Activated CD4-positive, alpha-beta T cell treated with anti-CD3 and anti-CD28 coated beads, Interleukin-2, amount 10 ng/mL, durations not matched to agents 24 days and 14 days (primary cell): ENCODE results near the gene TAS2R19. TPM values are rescaled to one million over a fixed set of nuclear protein-coding genes. Genes with fewer than 3 reads are reported as not detected.
"Not testable (repeated sequence)": the region's sequence is repeated elsewhere in the genome, so short reads cannot be mapped to it uniquely, and the experiment has no call there.

Experiments used
- DNase-seq: peaks from one replicate; pipeline ENCODE4 v3.0.0; 2022
- H3K27ac Mint-ChIP-seq: one replicate; pipeline ENCODE4 v1.8.0; 2022; ENCODE audit warnings: mild to moderate bottlenecking, mixed read lengths
- H3K27me3 Mint-ChIP-seq: one replicate; pipeline ENCODE4 v1.8.0; 2022; ENCODE audit warnings: mixed read lengths
- H3K36me3 Mint-ChIP-seq: one replicate; pipeline ENCODE4 v1.8.0; 2022; ENCODE audit warnings: low read depth, mild to moderate bottlenecking, mixed read lengths
- H3K4me1 Mint-ChIP-seq: one replicate; pipeline ENCODE4 v1.8.0; 2021; ENCODE audit warnings: mixed read lengths
- H3K4me3 Mint-ChIP-seq: one replicate; pipeline ENCODE4 v1.8.0; 2022; ENCODE audit warnings: mild to moderate bottlenecking, moderate library complexity, mixed read lengths
- H3K9me3 Mint-ChIP-seq: one replicate; pipeline ENCODE4 v1.8.0; 2021; ENCODE audit warnings: mixed read lengths
- intact Hi-C: fragments of 100-400 bp; cut with micrococcal nuclease; formaldehyde crosslinking; loops from one replicate; pipeline ENCODE4 v1.15.1; 2023
- total RNA-seq: library from RNA; stranded (reverse); gene quantifications from 2 replicates; pipeline ENCODE4 v1.2.3, GENCODE V29; 2022

The TAS2R19 gene, protein sequence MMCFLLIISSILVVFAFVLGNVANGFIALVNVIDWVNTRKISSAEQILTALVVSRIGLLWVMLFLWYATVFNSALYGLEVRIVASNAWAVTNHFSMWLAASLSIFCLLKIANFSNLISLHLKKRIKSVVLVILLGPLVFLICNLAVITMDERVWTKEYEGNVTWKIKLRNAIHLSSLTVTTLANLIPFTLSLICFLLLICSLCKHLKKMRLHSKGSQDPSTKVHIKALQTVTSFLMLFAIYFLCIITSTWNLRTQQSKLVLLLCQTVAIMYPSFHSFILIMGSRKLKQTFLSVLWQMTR
- 2.9 and 3.9 TPM in 2 replicates for total RNA-seq

DNA sequence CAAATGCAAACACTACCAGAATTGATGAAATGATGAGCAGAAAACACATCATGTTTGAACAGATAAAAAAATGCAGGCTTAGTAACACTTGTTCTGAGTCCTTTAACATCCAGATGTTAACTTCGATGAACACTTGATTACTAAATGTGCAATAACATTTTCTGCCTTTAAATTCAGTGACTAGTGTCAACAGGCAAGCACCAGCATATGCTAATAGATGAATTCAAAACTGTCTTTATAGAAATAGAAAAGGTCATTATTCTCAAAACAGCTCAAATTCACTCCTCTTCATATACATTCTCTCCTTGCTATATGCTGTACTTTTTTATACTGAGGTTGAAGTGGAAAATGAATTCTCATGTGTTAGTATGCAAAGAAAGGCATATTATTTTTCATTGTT lies at the start of gene TAS2R19:
Gene TAS2R19, minus strand, starts transcription at position 101 of the 400 bp plus-strand sequence. Its CDS starts 49 bp downstream, at position 52.
- Mint-ChIP-seq H3K9me3 (peaks cover 7% of the 10 kb centered on the region), H3K27ac (no peak within 1 kb of the TSS), H3K36me3 (peaks cover 26% of the 10 kb centered on the region), H3K4me1 (peaks cover 1% of the 10 kb centered on the region), H3K27me3 (no peaks in the 10 kb centered on the region), H3K4me3 (no peak within 1 kb of the TSS)
- DNase-seq = no peak
- intact Hi-C loops = no loop called here

DNA sequence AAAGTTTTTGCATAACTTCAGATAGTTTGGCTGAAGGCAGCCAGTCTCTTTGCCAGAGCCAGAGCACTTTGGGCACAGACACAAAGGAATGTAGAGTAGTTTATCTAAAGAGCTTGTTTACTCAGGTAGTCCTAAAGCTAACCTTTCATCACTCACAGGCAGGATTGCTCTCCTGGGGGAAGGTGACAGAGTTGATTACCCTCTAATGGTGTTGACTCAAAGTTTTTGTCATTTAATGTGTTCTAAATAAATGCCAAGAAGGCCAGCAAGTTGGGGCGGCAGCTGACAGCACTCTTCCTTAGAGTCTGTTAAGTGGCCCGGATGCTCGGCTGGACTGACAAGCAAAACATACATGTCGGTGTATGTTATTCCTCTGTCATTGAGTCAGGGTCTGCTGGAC lies 49.0 kb upstream of the TAS2R19 start:
- Mint-ChIP-seq H3K4me1 (peaks cover 3% of the 10 kb centered on the region), H3K9me3 (no peaks in the 10 kb centered on the region), H3K36me3 (peaks cover 18% of the 10 kb centered on the region), H3K27ac (no peak overlapping the region), H3K4me3 (no peak overlapping the region), H3K27me3 (no peaks in the 10 kb centered on the region)
- intact Hi-C loops = loop anchor here (5.0 kb wide), 1 partner anchor 54 kb away; no protein-coding TSS in a partner anchor
- no peak for DNase-seq

DNA sequence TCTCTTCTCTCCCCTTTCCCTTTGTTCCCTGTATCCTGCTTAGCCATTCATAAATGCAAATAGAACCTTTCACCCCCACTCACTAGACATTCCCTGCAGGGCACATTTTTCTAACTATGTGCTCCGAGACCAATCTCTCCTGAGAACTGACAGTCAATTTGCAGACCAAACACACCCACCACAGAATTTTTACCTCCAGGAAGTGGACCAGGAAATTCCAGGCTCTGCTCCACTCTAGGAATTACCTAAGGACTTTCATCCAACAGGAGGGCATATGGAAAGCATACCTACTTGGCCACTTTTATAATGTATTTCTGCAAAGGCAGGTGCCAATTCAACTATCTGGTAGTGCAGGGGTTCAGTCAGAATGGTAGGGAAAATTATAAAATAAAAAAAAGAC lies 48.6 kb upstream of the TAS2R19 start:
- no peak for DNase-seq
- H3K27ac Mint-ChIP-seq = no peak overlapping the region
- no peaks in the 10 kb centered on the region for H3K27me3 Mint-ChIP-seq
- H3K9me3 Mint-ChIP-seq = no peaks in the 10 kb centered on the region
- H3K4me1 Mint-ChIP-seq = peaks cover 3% of the 10 kb centered on the region
- H3K4me3 Mint-ChIP-seq = no peak overlapping the region
- intact Hi-C loops = loop anchor here (5.0 kb wide), 1 partner anchor 54 kb away; no protein-coding TSS in a partner anchor
- peaks cover 18% of the 10 kb centered on the region for H3K36me3 Mint-ChIP-seq

DNA sequence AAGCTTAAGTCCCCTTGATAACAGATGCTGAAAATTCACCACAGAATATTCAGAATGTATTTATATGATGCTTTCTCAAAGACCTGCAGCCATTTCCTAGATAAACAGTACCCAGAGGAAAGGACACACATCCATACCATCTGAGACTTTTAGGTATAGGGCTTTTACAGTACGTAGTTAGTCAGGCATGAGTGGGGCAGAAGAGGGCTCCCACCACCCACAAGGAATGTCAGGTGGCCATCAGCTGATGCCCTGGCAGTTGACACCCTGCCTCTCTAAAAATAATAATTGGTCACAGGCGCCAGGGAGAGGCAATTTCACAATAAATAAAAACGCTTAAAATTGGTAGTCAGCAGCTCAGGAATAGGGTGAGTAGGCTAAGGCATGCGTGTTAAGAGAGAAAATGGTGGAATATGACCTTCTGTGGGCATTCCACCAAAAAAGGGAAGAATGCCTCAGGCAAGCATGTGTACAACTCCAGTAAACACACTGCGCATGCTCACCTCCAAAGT lies 47.5 kb upstream of the TAS2R19 start:
- intact Hi-C loops = loop anchor here (5.0 kb wide), 1 partner anchor 53 kb away; no protein-coding TSS in a partner anchor
- DNase-seq = no peak
- H3K36me3 Mint-ChIP-seq = peaks cover 21% of the 10 kb centered on the region
- no peaks in the 10 kb centered on the region for H3K4me1 Mint-ChIP-seq
- no peak overlapping the region for H3K4me3 Mint-ChIP-seq
- H3K27ac Mint-ChIP-seq = no peak overlapping the region
- H3K9me3 Mint-ChIP-seq = no peaks in the 10 kb centered on the region
- H3K27me3 Mint-ChIP-seq = no peaks in the 10 kb centered on the region

DNA sequence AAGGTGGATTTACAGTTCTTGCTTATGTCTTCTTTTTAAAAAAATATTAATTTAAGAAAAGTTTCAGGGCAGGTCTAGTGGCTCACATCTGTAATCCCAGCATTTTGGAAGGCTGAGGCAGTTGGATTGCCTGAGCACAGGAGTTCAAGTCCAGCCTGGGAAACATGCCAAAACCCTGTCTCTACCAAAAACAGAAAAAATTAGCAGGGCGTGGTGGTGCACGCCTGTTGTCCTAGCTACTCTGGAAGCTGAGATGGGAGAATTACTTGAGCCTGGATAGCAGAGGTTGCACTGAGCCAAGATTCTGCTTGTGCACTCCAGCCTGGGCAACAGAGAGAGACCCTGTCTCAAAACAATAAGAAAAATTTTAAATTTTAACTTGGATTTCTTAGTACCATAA lies 45.1 kb upstream of the TAS2R19 start:
- intact Hi-C loops = no loop called here
- peaks cover 21% of the 10 kb centered on the region for H3K36me3 Mint-ChIP-seq
- no peak overlapping the region for H3K27ac Mint-ChIP-seq
- H3K4me1 Mint-ChIP-seq = peaks cover under 1% of the 10 kb centered on the region
- no peak overlapping the region for H3K4me3 Mint-ChIP-seq
- H3K27me3 Mint-ChIP-seq = no peaks in the 10 kb centered on the region
- no peaks in the 10 kb centered on the region for H3K9me3 Mint-ChIP-seq
- DNase-seq = no peak

DNA sequence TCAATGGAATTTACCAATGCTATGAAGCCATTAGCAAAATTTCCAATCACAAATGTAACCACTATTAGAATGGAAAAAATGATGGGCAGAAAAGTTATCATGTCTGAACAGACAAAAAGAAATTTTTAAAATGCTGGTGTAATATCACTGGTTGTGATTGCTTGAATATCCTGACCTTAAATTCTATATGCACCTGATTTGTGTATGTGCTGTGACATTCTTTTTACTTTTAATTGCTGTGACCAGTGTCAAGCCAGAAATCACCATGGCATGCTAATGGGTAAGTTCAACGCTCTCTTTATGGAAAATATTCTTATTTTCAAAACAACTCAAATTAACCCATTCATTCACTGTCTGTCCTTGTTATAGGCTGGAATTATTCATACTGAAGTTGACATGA lies 39.8 kb upstream of the TAS2R19 start, which contains the start of gene TAS2R46:
Gene TAS2R46, minus strand, starts transcription at position 101 of the 400 bp plus-strand sequence. Its CDS starts 0 bp downstream, at position 101.
- H3K4me3 Mint-ChIP-seq, intact Hi-C loops, H3K4me1 Mint-ChIP-seq, H3K27me3 Mint-ChIP-seq, H3K27ac Mint-ChIP-seq, DNase-seq, H3K9me3 Mint-ChIP-seq: not testable (repeated sequence)
- H3K36me3 Mint-ChIP-seq = peaks cover 11% of the 10 kb centered on the region

DNA sequence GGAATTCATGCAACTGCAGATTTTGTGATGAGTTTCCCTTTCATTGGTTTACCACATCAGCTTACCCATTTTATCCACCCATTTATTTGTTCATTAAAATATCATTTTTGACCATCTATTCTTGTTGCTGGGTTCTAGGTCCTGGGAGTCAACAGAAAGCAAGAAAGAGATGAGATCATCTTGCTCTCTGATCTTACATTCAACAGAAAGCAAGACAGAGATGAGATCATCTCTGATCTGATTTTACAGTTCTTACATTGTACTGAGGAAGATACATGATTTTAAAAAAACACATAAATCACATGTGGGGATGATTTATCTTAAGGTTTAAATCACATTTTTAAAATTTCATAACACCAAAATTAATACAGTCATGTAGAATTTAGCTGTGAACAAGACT lies 37.4 kb upstream of the TAS2R19 start:
- Mint-ChIP-seq H3K27ac (no peak overlapping the region), H3K4me3 (no peak overlapping the region), H3K4me1 (peaks cover 8% of the 10 kb centered on the region), H3K9me3 (no peaks in the 10 kb centered on the region), H3K36me3 (peaks cover 8% of the 10 kb centered on the region), H3K27me3 (no peaks in the 10 kb centered on the region)
- DNase-seq = no peak
- intact Hi-C loops = no loop called here

DNA sequence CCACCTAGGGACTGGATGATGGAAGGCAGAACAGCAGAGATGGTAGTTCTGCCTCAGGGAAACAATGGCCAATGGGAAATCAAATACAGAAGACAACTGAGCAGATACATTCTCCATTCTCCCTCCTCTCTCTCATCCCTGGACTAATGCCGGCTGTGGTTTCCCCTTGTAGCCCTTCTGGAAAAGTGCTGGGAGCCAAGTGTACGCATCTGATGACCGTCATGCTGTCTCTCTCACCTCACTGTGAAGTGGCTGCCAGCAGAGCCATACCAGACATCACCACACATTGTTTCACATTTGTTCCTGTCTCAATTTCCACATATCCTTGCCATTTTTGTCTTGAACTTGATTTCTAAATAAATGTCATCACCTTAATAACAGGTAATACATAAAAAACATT lies 36.6 kb upstream of the TAS2R19 start:
- intact Hi-C loops = no loop called here
- Mint-ChIP-seq H3K36me3 (peaks cover 5% of the 10 kb centered on the region), H3K4me3 (no peak overlapping the region), H3K9me3 (no peaks in the 10 kb centered on the region), H3K27ac (no peak overlapping the region), H3K27me3 (no peaks in the 10 kb centered on the region), H3K4me1 (peaks cover 8% of the 10 kb centered on the region)
- no peak for DNase-seq

DNA sequence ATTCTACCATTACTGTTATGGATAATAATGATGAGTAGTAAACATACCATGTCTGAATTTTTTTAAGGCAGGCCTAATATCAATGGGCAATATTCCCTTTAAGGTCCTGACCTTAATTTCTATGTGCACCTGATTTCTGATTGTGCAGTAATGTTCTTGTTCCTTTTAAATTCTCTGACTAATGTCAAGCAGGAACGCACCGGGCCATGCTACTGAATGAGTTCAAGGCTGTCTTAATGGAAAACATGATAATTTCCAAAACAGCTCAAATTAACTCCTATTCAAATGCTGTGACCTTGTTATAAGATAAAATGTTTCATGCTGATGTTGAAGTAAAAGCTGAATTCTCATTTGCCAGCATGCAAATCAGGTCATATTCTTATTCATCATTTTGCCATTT lies 32.9 kb upstream of the TAS2R19 start:
- no peaks in the 10 kb centered on the region for H3K4me1 Mint-ChIP-seq
- peaks cover 15% of the 10 kb centered on the region for H3K36me3 Mint-ChIP-seq
- intact Hi-C loops = no loop called here
- no peak overlapping the region for H3K4me3 Mint-ChIP-seq
- H3K9me3 Mint-ChIP-seq = peaks cover 9% of the 10 kb centered on the region
- H3K27me3 Mint-ChIP-seq = no peaks in the 10 kb centered on the region
- H3K27ac Mint-ChIP-seq = no peak overlapping the region
- no peak for DNase-seq

DNA sequence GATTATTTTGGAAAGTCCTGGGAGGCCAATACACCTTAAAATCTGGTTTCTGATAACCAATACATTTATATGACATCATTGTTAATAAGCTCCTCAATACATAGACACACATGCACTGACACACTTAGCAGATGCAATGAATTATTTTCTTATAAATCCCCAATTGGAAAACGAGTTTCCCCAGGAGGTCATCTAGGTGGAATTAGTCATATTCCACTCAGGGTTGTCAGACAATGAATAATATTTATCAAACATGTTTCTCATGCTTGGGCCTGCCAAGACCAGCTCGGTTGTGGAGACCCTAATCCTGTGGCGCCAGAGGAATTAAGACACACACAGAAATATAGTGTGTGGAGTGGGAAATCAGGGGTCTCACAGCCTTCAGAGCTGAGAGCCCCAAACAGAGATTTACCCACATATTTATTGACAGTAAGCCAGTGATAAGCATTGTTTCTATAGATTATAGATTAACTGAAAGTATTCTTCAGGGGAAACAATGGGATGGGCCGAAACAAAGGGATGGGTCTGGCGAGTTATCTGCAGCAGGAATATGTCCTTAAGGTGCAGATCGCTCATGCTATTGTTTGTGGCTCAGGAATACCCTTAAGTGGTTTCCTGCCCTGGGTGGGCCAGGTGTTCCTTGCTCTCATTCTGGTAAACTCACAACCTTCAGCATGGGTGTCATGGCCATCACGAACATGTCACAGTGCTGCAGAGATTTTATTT lies 27.5 kb upstream of the TAS2R19 start:
- H3K4me1 Mint-ChIP-seq, intact Hi-C loops, H3K27me3 Mint-ChIP-seq, H3K27ac Mint-ChIP-seq, H3K4me3 Mint-ChIP-seq, DNase-seq: not testable (repeated sequence)
- H3K36me3 Mint-ChIP-seq = peaks cover 45% of the 10 kb centered on the region
- H3K9me3 Mint-ChIP-seq = peaks cover 19% of the 10 kb centered on the region

DNA sequence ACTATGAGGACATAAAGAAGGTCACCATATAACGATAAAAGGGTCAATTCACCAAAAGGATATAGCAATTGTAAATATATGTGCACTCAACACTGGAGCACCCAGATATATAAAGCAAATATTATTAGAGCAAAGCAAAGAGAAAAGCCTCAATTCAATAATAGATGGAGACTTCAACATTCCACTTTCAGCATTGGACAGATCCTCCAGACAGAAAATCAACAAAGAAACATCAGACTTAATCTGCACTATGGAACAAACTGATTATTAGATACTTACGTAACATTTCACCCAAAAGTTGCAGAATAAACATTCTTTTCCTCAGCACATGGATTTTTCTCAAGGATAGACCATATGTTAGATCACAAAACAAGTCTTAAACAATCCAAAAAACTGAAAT lies 18.9 kb upstream of the TAS2R19 start:
- H3K27me3 Mint-ChIP-seq, H3K9me3 Mint-ChIP-seq, intact Hi-C loops, H3K27ac Mint-ChIP-seq, DNase-seq, H3K4me1 Mint-ChIP-seq, H3K4me3 Mint-ChIP-seq: not testable (repeated sequence)
- H3K36me3 Mint-ChIP-seq = peaks cover 49% of the 10 kb centered on the region

DNA sequence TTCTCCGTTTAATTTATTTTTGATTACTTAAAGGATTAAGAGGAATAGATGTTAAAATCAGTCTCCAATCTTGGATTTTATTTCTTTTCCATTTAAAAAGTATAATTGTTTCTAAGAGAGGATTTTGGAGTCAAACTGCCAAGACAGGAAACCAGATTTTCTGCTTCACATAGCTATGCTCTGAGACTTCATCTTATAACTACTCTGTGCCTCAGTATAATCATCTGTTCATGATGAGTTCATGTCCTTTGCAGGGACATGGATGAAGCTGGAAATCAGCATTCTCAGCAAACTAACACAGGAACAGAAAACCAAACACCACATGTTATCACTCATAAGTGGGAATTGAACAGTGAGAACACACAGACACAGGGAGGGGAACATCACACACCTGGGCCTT lies 17.7 kb upstream of the TAS2R19 start:
- H3K4me1 Mint-ChIP-seq = no peaks in the 10 kb centered on the region
- intact Hi-C loops = no loop called here
- peaks cover 46% of the 10 kb centered on the region for H3K36me3 Mint-ChIP-seq
- no peaks in the 10 kb centered on the region for H3K27me3 Mint-ChIP-seq
- no peak overlapping the region for H3K27ac Mint-ChIP-seq
- H3K9me3 Mint-ChIP-seq = peaks cover 8% of the 10 kb centered on the region
- no peak overlapping the region for H3K4me3 Mint-ChIP-seq
- no peak for DNase-seq

DNA sequence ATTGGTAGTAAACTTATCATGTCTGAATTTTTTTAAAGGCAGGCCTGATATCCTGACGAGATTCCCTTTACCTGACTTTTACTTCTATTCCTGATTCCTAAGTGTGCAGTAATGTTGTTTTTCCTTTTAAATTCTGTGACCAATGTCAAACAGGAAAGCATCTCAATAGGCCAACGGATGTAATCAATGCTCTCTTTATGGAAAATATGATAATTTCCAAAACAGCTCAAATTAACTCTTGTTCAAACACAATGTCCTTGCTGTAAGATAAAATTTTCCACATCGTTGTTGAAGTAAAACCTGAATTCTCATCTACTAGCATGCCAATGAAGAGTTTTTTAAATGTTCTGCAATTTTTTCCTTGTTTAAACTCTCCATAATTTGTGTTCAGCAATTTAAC lies 16.8 kb upstream of the TAS2R19 start:
- Mint-ChIP-seq H3K9me3 (peaks cover 4% of the 10 kb centered on the region), H3K36me3 (peaks cover 38% of the 10 kb centered on the region)

DNA sequence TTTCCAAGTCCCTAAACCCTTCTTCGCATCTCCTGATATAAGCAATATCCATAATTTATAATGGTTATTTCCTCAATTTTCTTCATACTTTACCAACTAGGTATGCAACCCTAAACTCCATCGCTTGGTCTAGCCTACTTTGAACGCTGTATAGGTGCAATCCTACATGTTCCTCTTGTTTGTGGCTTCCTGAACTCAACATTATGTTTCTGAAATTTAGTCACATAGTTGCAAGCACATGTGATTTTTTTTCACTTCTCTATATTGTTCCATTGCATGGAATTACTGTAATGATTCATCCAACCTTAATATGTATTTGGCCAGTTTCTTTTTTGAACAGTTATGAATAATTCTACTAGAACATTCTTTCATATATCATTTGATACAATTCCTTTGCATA lies 11.5 kb upstream of the TAS2R19 start:
- H3K27ac Mint-ChIP-seq, intact Hi-C loops, H3K27me3 Mint-ChIP-seq, H3K4me3 Mint-ChIP-seq, H3K4me1 Mint-ChIP-seq, DNase-seq, H3K9me3 Mint-ChIP-seq: not testable (repeated sequence)
- peaks cover 25% of the 10 kb centered on the region for H3K36me3 Mint-ChIP-seq

More for the DNA sequence above, 16.8 kb upstream of the TAS2R19 start:
- intact Hi-C loops = no loop called here
- DNase-seq = no peak
- no peaks in the 10 kb centered on the region for H3K27me3 Mint-ChIP-seq
- H3K27ac Mint-ChIP-seq = no peak overlapping the region
- H3K4me1 Mint-ChIP-seq = no peaks in the 10 kb centered on the region
- H3K4me3 Mint-ChIP-seq = no peak overlapping the region
